Stimulated activated naive CD4-positive, alpha-beta T cell treated with Interleukin-2 at 50 U/mL for 16 hours (primary cell): ENCODE data around the gene LPAR1.

Experiments used
- DNase-seq: peaks from one replicate; lab custom pipeline; 2025; lab: John Stamatoyannopoulos, UW

Gene LPAR1

DNA sequence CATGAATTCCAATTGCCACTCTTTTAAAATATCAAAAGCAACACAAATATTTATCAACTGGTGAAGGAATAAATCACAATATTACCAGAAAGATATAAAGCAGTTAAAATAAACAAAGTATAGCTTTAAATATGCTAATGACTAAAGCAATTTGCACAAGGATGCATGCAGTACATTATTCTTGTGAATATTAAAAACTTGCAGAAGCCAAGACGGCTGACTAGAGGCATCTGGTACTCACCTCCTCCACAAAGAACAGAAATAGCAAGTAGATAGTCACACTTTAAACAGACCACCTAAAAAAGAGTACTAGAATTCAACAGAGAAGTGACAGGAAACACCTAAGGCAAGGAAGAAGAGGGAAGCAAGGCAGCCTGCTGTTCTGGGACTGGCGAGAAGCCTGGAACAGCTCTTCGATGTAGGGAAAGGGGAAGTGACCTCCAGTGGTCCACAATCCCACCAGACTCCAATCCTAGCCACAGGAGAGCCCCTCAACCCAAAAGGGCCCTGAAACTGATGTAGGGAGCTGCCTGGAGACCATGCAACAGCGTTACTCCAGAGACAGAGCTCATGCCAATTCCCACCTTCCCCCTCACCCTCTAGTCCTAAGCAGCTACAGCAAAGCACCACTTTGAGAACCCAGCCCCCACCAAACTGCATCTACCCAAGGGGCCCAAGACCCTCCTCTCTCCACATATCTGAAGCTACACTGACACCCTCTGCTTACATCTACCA, 86.3 kb downstream of the LPAR1 start:
- DNase-seq, result no peak

DNA sequence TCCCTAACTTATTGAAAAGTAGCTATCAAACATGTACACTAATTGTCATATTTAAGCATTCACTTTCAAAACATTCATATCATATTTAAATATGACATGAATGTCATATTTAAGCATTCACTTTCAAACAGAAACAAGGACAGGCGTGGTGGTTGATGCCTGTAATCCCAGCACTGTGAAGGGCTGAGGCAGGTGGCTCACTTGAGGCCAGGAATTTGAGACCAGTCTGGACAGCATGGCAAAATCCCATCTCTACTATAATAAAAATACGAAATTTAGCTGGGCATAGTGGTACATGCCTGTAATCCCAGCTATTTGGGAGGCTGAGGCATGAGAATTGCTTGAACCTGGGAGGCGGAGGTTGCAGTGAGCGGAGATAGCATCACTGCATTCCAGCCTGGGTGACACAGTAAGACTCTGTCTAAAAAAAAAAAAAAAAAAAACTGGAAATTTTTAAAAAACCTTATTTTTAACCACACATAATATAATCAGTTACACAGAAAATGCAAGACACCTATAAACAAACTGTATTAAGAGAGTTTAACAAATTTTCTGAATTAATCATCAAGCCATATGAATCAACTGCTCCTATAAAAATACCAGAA, 88.1 kb downstream of the LPAR1 start:
- no peak for DNase-seq

DNA sequence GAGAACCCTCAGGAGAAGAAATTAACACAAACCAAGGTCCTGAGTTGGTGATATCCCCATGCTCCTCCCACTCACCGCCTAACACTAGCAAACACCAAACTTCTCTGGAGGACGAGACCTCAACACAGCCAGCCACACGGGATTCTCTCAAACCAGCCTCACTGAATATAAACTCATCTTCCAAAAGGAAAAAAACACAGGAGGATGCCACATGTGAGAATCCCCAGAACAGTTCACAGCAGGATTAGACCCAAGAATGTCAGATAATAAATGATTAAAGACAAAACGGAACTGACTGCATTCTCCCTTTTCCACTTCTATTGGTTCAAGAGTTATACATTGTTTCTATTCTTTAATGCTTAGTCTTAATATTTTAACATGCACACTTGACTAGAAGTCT, 89.2 kb downstream of the LPAR1 start:
- no peak for DNase-seq

- DNase-seq, result no peak
Observed at GRCh38 chr9:110947491-110948044, 90.7 kb downstream of the LPAR1 start.

DNA sequence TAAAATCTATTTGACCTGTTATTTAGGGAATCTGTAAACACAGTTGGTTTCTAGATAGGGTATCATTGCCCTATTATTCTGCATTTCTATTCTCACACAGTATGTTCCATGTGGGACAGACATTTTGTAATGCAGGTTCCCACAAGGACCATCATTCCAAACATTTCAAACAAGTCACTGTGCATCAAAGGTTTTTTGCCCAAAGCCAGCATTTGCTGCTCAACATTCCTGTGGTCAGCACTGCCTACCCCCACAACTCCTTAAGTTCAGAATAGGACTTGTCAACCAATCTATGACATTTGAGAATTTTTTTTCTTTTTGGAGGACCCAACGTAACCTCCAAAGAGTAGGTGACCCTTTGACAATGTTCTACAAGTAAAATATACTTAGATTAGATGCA, 95.7 kb downstream of the LPAR1 start:
- no peak for DNase-seq

DNA sequence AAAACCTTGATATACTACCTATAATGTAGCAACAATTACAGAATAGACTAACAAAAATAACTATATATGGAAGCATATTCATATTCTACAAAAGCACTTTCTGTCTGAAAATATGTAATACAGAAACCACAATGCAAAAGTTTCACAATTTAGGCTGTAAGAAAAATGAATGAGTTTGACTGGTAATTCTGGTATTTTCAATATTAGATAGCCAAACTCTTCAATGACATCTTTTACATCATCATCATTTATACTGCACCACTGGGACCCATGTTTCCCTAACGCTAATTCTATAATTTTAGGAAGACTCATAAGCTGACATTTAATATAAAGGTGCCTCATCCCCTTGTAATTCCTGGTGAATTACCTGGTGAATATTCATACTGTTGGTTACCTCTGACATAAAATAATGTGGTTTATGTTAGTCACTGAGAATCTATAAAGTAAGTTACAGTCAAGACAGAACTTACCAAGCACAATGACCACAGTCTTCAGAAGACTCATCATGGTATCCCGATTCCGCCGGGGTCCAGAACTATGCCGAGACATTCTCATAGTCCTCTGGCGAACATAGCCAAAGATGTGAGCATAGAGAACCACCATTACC, 97.2 kb downstream of the LPAR1 start:
- DNase-seq, result no peak

DNA sequence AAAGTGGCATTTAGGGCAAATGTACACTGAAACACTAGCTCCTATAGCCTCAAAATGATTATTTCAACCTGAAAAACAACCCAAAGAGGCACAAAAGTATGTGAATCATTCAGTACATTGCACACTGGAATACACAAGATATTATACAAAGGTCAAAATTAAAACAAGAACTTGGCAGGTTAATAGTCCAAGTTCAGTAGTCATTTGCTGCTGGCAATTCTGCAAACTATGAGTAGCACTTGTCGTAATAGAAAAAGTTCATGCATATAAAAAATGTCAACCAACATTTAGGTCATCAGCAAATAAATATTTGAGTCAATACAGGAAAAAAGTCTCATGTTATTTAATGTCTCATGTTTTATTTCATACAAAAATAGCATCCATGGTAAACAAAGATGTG, 98.7 kb downstream of the LPAR1 start:
- DNase-seq, result no peak

DNA sequence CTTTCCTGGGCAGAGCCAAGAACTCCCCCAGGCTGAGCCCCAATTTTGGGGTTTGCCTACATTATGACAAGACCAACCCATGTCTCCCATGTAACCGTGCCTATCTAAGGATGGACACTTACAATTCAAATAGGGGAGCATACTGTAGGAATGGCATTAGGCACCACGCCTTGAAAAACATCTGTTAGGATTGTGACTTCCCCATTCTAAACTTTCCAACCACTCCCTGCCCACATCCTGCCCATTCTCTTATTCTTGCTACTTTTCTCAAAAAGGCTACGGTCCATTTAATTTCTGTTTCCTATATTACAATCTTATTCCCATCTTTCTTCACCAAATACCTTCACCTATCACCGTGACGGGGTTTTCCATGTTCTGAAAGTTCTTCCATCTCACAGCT, 99.2 kb downstream of the LPAR1 start:
- DNase-seq, result no peak

DNA sequence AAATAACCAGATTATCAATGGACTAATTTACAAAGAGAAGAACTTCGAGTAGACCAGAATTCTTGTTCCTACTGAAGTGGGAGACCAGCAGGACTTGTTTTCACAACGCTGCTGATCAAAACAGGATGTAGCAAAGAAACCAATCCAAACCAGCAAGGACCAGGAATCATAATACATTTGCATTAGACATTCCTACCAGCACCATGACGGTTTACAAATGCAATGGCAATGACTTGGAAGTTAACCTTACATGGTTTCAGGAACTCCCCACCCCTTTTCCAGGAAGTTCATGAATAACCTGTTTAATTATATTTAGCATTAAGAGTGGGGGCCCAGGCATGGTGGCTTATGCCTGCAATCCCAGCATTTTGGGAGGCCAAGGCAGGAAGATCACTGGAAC, 100.0 kb downstream of the LPAR1 start:
- DNase-seq, result no peak

DNA sequence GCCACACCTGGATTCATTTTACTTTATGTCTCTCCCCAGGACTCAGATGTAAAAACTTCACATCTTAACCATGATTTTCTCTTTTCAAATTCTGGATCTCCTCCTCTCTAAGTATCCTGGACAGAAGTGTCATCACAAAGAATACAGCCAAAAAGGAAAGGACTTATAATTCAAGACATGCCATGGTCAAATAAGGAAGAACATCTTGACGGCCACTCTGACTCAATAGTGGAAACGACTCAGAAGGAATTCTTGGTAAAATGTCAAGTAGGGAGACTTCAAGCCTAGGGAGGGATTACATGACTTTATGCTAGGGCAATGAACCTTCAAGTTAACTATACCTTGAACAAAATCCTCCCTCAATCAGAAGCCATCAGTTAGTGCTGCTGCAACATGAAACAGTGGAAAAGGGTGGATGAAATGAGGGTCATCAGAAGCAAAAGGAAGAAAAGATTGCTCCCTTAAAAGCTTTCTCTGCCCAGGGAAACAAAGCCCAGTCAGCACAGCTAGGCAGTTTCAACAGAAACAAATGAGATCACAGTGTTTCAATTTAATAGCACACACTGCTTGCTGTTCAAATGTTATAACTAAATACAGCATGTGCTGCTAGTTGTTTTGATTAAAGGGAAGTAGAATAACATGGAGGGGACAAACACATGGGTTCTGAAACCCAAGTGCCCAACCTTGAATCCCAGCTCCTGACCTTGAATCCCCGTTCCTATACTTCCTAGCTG, 101.4 kb downstream of the LPAR1 start:
- DNase-seq, result no peak

DNA sequence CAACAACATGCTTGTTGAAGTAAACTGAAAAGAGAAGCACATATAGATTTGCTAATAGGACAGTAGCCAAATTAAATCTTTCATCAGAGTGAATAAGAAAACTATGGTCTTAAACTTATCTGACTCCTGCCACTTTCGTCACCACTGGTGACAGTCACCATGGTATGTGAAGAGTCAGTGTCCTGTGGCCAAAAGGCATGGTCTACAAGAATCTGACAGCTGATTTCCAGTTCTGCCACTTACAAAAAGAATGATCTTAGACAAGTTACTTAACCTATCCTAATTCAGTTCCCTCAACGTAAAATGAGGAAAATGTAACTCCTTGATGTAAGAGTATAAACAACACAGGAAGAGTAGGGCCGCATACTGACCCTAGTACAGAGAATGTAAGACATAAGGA, 102.0 kb downstream of the LPAR1 start:
- DNase-seq, result no peak

DNA sequence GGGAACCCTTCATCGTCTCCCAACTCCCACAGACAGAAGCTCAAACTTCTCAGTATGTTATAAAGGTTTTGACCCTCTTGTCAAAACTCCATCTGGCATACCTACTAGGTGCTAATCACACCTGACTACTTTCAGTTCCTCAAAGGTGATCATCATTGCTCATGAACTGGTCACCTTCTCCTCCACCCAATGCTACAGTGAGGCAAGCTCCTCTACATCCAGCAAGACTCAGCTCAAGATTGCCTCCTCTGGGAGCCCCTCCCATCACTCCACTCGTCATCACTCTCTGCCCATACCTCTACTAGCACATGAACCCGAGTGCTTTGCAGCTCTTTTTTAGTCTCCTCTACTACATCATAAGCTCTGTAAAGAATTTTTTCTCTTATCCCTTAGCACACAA, 102.4 kb downstream of the LPAR1 start:
- DNase-seq, result no peak

DNA sequence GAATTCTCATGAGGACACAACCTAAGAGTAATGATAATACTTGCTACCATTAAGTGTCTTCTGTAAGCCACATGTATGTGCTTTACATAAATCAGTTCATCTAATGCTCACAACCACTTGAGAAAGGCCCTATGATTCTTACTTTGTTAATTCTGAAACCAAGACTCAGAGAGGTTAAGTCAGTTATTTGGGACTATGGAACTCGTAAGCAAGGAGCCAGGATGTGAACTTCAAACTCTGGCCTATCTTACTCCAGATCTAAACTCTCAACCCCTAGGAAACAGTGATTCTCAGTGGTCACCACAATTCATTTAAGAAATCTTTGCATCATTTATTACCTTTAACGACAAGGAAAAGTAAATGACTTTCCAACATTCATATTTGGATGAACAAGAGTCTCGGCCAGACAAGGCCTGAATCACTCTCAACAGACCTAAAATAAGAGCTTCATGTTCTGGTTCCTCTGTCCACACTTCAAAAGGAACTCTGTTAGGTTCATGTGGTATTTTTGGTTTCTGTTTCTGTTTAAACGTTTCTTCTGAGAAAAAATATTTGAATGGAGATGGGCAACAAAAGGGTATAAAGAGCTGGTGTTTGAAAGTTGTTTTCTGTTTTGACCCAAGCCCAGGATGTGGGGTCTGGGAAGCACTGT, 104.8 kb downstream of the LPAR1 start:
- no peak for DNase-seq

DNA sequence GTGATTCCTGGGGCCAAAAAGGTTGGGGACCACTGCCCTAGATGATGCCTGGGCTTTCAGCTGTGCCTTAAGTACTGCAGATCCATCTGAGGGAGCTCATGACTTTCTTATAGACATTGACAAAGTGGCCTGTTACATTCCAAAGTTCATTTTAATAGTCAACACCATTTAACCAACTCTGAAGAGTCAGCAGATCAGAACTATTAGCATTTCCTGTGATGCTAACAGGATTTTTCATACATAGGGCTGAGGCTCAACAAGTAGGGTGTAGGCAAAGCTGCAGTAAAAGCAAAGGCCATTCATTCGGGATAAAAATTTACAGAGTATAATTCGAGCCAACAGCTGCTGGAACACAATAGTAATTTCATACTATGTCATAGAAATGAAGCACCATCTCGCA, 105.4 kb downstream of the LPAR1 start:
- no peak for DNase-seq

DNA sequence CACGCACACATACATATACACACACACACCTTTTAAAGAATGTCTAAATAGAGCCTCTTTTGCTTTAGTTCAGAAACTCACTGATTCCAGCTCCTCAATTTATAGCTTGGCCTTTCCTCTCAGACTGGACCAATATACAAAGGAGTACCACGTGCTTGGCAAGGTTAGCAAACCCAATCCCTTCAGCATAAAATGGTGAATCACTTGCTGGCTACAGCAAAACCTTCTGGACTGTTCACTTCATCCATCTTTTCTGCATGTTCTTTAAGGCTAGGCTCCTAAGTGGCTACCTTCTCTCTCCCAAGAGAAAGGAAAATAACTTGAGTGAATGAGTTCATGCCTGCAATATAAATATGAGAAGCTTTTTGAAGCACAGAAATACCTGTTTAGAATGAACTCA, 109.7 kb downstream of the LPAR1 start:
- DNase-seq, result no peak

GRCh38 chr9:110926828-110927487, 111.3 kb downstream of the LPAR1 start:
- no peak for DNase-seq

GRCh38 chr9:110923601-110924000, 114.7 kb downstream of the LPAR1 start:
- DNase-seq, result no peak

GRCh38 chr9:110922145-110922544, 116.1 kb downstream of the LPAR1 start:
- no peak for DNase-seq

DNA sequence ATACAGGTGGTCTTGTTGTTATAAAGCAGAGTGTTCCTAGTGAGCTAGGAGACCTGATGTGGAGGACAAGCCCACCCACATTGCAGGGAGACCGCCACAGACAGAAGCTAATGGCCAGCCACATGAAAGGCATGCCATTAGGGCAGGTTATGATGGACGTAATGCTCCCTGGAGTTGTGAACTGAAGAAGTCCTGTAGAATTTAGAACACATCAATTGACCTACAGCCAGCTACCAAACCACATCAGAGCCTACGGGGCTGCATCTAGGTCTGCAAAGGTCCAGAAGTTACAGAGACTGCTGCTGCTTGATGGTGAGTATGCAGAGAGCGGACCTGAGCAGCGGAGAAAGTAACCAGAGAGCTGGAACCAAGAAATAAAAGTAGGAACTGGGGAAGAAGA, 116.6 kb downstream of the LPAR1 start:
- DNase-seq, result no peak

GRCh38 chr9:110919609-110920008, 118.7 kb downstream of the LPAR1 start:
- DNase-seq, result no peak

GRCh38 chr9:110919050-110919435, 119.2 kb downstream of the LPAR1 start:
- no peak for DNase-seq
